HepG2 (cell line): ENCODE measurements around the gene THRB. TPM values are rescaled to one million over a fixed set of nuclear protein-coding genes. Genes with fewer than 3 reads are reported as not detected.
A peak's percentile ranks its signal among the peaks of the same experiment; 100 is the strongest.

Experiments
- ATRX ChIP-seq: sonication (generic); formaldehyde crosslinking; IDR thresholded peaks from 2 replicates; pipeline ENCODE4 v1.4.0; 2020; ENCODE audit warnings: missing genetic modification reagents, borderline replicate concordance
- CSRNP1 ChIP-seq: sonication (generic); formaldehyde crosslinking; IDR thresholded peaks from 2 replicates; pipeline ENCODE4 v1.8.1; 2023; ENCODE audit warnings: mild to moderate bottlenecking, missing genetic modification reagents
- GLI4 ChIP-seq: sonication (generic); formaldehyde crosslinking; IDR thresholded peaks from 2 replicates; pipeline ENCODE4 v1.5.1; 2020; ENCODE audit warnings: missing genetic modification reagents, mild to moderate bottlenecking, moderate library complexity, borderline replicate concordance
- NR2F1 ChIP-seq, 2 experiments: fragments of 450-650 bp in 1 of 2; formaldehyde crosslinking in 1 of 2; IDR thresholded peaks; 2 replicates each; pipeline versions ENCODE4 v1.5.0 to v1.6.1; 2016 to 2020; ENCODE audit warnings: mild to moderate bottlenecking in 1 of 2, missing compliant biosample characterization in 1 of 2, missing genetic modification reagents in 1 of 2, moderate library complexity in 1 of 2
- RCOR2 ChIP-seq: IDR thresholded peaks from 2 replicates; pipeline ENCODE4 v1.6.1; 2016; ENCODE audit warnings: missing biosample characterization, missing genetic modification reagents
- SIX1 ChIP-seq: sonication (generic); formaldehyde crosslinking; IDR thresholded peaks from 2 replicates; pipeline ENCODE4 v1.4.0; 2020; ENCODE audit warnings: missing genetic modification reagents, borderline replicate concordance
- SRSF4 ChIP-seq: fragments of 200-400 bp; formaldehyde crosslinking; IDR thresholded peaks from one replicate; pipeline ENCODE4 v1.6.1; 2018; ENCODE audit warnings: mild to moderate bottlenecking, low read depth, low read length, moderate library complexity; ENCODE audit not compliant: poor library complexity, severe bottlenecking
- TAF1 ChIP-seq: sonication (generic); formaldehyde crosslinking; IDR thresholded peaks from 2 replicates; pipeline ENCODE4 v1.4.0; 2020; ENCODE audit warnings: missing genetic modification reagents
- TFAP4 ChIP-seq: sonication (generic); IDR thresholded peaks from 2 replicates; pipeline ENCODE4 v1.6.1; 2016; ENCODE audit warnings: low read depth, borderline replicate concordance
- ZBTB8A ChIP-seq: sonication (generic); formaldehyde crosslinking; IDR thresholded peaks from 2 replicates; pipeline ENCODE4 v1.4.0; 2020; ENCODE audit warnings: mild to moderate bottlenecking, low read depth, missing genetic modification reagents, borderline replicate concordance
- ZNF230 ChIP-seq: sonication (generic); formaldehyde crosslinking; IDR thresholded peaks from 2 replicates; pipeline ENCODE4 v1.4.0; 2020; ENCODE audit warnings: mild to moderate bottlenecking, missing genetic modification reagents
- ZNF235 ChIP-seq: sonication (generic); formaldehyde crosslinking; IDR thresholded peaks from 2 replicates; pipeline ENCODE4 v1.8.1; 2023; ENCODE audit warnings: mild to moderate bottlenecking, missing genetic modification reagents, borderline replicate concordance
- ZNF24 ChIP-seq: fragments of 450-650 bp; IDR thresholded peaks from 2 replicates; pipeline ENCODE4 v1.6.1; 2017; ENCODE audit warnings: antibody characterized with exemption, mild to moderate bottlenecking
- ZNF451 ChIP-seq: sonication (generic); formaldehyde crosslinking; IDR thresholded peaks from 2 replicates; pipeline ENCODE4 v1.5.0; 2020; ENCODE audit warnings: mild to moderate bottlenecking, missing genetic modification reagents
- ZNF512B ChIP-seq: sonication (generic); formaldehyde crosslinking; IDR thresholded peaks from 2 replicates; pipeline ENCODE4 v1.5.1; 2020; ENCODE audit warnings: missing genetic modification reagents, mild to moderate bottlenecking, borderline replicate concordance
- ZNF547 ChIP-seq: sonication (generic); formaldehyde crosslinking; IDR thresholded peaks from 2 replicates; pipeline ENCODE4 v1.5.1; 2020; ENCODE audit warnings: mild to moderate bottlenecking, missing genetic modification reagents
- ZNF841 ChIP-seq: sonication (generic); formaldehyde crosslinking; IDR thresholded peaks from 2 replicates; pipeline ENCODE4 v1.8.1; 2023; ENCODE audit warnings: missing genetic modification reagents, borderline replicate concordance
- polyA plus RNA-seq, 8 experiments: library from polyadenylated mRNA; depleted of rRNA in 3 of 8; stranded (reverse) in 7 of 8; unstranded in 1 of 8; fragments of >200 nt; fragmentation: Illumina TruSeq in 4 of 8; extraction: Trizol in 4 of 8; gene quantifications; 2 replicates each; pipeline versions ENCODE4 v1.2.1 to v1.2.3, GENCODE V29; 2011 to 2016; ENCODE audit warnings: low read depth in 4 of 8, missing spikeins in 1 of 8, mixed read lengths in 1 of 8; ENCODE audit not compliant: insufficient read depth in 1 of 8
- total RNA-seq, 5 experiments: library from RNA; depleted of rRNA; stranded (reverse); fragments of >200 nt; fragmentation: Illumina TruSeq; extraction: Trizol; gene quantifications; 2 replicates each; pipeline ENCODE4 v1.2.3, GENCODE V29; 2016; ENCODE audit warnings: low read depth in 1 of 5
- TF ChIP-seq, protein P1 (sequence below): IDR thresholded peaks from 2 replicates; pipeline ENCODE4 v1.6.1; 2016; ENCODE audit warnings: mild to moderate bottlenecking
- TF ChIP-seq, protein P2 (sequence below): IDR thresholded peaks from 2 replicates; pipeline ENCODE4 v1.6.1; 2012; ENCODE audit warnings: low read length, improper control_type of control experiment

Gene THRB
- total and polyA plus RNA-seq, 2 of the 13 experiments (the other 11 are each of a cell fraction or from before 2014, with no cell fraction given), result 4.7 to 22.7 TPM

- TF ChIP-seq, protein P1, sequence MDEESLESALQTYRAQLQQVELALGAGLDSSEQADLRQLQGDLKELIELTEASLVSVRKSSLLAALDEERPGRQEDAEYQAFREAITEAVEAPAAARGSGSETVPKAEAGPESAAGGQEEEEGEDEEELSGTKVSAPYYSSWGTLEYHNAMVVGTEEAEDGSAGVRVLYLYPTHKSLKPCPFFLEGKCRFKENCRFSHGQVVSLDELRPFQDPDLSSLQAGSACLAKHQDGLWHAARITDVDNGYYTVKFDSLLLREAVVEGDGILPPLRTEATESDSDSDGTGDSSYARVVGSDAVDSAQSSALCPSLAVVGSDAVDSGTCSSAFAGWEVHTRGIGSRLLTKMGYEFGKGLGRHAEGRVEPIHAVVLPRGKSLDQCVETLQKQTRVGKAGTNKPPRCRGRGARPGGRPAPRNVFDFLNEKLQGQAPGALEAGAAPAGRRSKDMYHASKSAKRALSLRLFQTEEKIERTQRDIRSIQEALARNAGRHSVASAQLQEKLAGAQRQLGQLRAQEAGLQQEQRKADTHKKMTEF, result peak; percentile 14; the same call in 1 of the 2 replicates
- TF ChIP-seq ZBTB8A (CRISPR knock-in tag), result no peak
- TF ChIP-seq RCOR2 (CRISPR knock-in tag), result no peak
- no peak for TF ChIP-seq ZNF230 (CRISPR knock-in tag)
- TF ChIP-seq ZNF24, result no peak
- TF ChIP-seq, protein P2, sequence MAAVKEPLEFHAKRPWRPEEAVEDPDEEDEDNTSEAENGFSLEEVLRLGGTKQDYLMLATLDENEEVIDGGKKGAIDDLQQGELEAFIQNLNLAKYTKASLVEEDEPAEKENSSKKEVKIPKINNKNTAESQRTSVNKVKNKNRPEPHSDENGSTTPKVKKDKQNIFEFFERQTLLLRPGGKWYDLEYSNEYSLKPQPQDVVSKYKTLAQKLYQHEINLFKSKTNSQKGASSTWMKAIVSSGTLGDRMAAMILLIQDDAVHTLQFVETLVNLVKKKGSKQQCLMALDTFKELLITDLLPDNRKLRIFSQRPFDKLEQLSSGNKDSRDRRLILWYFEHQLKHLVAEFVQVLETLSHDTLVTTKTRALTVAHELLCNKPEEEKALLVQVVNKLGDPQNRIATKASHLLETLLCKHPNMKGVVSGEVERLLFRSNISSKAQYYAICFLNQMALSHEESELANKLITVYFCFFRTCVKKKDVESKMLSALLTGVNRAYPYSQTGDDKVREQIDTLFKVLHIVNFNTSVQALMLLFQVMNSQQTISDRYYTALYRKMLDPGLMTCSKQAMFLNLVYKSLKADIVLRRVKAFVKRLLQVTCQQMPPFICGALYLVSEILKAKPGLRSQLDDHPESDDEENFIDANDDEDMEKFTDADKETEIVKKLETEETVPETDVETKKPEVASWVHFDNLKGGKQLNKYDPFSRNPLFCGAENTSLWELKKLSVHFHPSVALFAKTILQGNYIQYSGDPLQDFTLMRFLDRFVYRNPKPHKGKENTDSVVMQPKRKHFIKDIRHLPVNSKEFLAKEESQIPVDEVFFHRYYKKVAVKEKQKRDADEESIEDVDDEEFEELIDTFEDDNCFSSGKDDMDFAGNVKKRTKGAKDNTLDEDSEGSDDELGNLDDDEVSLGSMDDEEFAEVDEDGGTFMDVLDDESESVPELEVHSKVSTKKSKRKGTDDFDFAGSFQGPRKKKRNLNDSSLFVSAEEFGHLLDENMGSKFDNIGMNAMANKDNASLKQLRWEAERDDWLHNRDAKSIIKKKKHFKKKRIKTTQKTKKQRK, result no peak
- no peak for TF ChIP-seq ZNF451 (CRISPR knock-in tag)
- no peak for TF ChIP-seq ZNF841
- no peak for TF ChIP-seq SRSF4
- no peak for TF ChIP-seq ZNF512B
- TF ChIP-seq GLI4 (CRISPR knock-in tag), result no peak
- no peak for TF ChIP-seq NR2F1 (CRISPR knock-in tag; IDR thresholded peaks at IDR 0.05)
- TF ChIP-seq CSRNP1 (CRISPR knock-in tag), result no peak
- no peak for TF ChIP-seq TFAP4
- no peak; the same call in 1 of the 2 replicates for TF ChIP-seq ZNF547 (CRISPR knock-in tag)
- TF ChIP-seq ATRX (CRISPR knock-in tag), result no peak
- TF ChIP-seq SIX1 (CRISPR knock-in tag), result no peak
- TF ChIP-seq TAF1 (CRISPR knock-in tag), result peak; percentile 47; the same call in 1 of the 2 replicates
- no peak for TF ChIP-seq ZNF235 (CRISPR knock-in tag)
These were observed at the start of gene THRB (continued) for GRCh38 chr3:24494618-24495325.
